ENCODE data around the gene SLC5A8. TPM values are rescaled to one million over a fixed set of nuclear protein-coding genes. Genes with fewer than 3 reads are reported as not detected.

SLC5A8 gene
- total and polyA plus RNA-seq, 2 of the 4 experiments (the other 2 are of a cell fraction): not detected

DNA sequence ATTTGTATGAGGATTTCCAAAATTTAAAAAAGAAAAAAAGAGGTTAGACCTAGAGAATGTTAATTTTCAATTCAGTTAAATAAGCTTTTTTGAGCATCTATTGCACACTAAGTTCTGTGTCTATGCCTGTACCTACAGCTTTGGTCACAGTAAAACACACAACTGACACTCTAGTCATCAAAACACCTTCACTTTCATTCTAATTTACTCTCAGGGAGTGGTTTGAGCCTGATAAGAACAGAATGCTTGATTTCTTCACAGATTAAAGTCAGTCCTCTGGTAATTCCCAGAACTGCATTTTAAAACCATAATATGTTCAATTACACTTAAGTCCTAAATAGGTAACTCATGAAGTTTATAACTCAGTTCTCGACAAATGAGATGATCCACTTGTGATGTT is 9.2 kb downstream of the SLC5A8 start:
- Histone ChIP-seq H2AFZ (replicated peaks; ENCODE audit: low read length, poor library complexity) (no peak overlapping the region), H2BK5ac (ENCODE audit: low read depth, low read length, poor library complexity, severe bottlenecking) (no peak overlapping the region), H2BK15ac (ENCODE audit: low read depth, low read length) (no peak overlapping the region), H3K27me3 (ENCODE audit: control insufficient read depth, insufficient read depth, low read length) (no peaks in the 10 kb centered on the region), H3K4me2 (ENCODE audit: low read depth, low read length) (no peak overlapping the region), H3K4ac (ENCODE audit: low read depth, low read length) (no peak overlapping the region), H2AK9ac (replicated peaks; ENCODE audit: low read depth, low read length, poor library complexity) (no peak overlapping the region), H3K9ac (ENCODE audit: low read depth, low read length) (no peak overlapping the region), H2AK5ac (ENCODE audit: low read depth, low read length) (no peak overlapping the region), H3K23ac (ENCODE audit: low read depth, low read length) (no peak overlapping the region), H4K91ac (ENCODE audit: insufficient read depth, low read depth, low read length) (no peak overlapping the region), H3K36me3 (ENCODE audit: control insufficient read depth, insufficient read depth, low read length) (no peaks in the 10 kb centered on the region), H3K79me1 (ENCODE audit: low read depth in 1 of 2, low read length in 2 of 2) (no peaks in the 10 kb centered on the region), H2BK20ac (ENCODE audit: low read depth, low read length) (no peak overlapping the region), H3K4me3 (ENCODE audit: insufficient read depth, low read depth, low read length) (no peak overlapping the region), H3K56ac (ENCODE audit: extremely low read depth, insufficient read depth, low read length) (no peak overlapping the region), H3K4me1 (ENCODE audit: control insufficient read depth, insufficient read depth, low read length) (no peaks in the 10 kb centered on the region), H3K9me1 (ENCODE audit: insufficient read depth, low read length) (no peaks in the 10 kb centered on the region), H3K27ac (ENCODE audit: insufficient read depth, low read length) (no peak overlapping the region), H3K14ac (replicated peaks; ENCODE audit: low read depth, low read length) (no peak overlapping the region), H3K18ac (ENCODE audit: low read depth, low read length) (no peak overlapping the region), H3K9me3 (ENCODE audit: control insufficient read depth, insufficient read depth, low read length) (no peaks in the 10 kb centered on the region), H4K20me1 (ENCODE audit: insufficient read depth, low read length) (no peaks in the 10 kb centered on the region), H4K8ac (ENCODE audit: low read depth in 2 of 2, low read length in 2 of 2) (no peak overlapping the region), H4K5ac (ENCODE audit: low read depth, low read length) (no peak overlapping the region), H2BK120ac (ENCODE audit: low read depth, low read length) (no peak overlapping the region)
- no peak for TF ChIP-seq POLR2A (IDR thresholded peaks at IDR 0.05; ENCODE audit: low read depth, low read length)
- TF ChIP-seq, protein P1, sequence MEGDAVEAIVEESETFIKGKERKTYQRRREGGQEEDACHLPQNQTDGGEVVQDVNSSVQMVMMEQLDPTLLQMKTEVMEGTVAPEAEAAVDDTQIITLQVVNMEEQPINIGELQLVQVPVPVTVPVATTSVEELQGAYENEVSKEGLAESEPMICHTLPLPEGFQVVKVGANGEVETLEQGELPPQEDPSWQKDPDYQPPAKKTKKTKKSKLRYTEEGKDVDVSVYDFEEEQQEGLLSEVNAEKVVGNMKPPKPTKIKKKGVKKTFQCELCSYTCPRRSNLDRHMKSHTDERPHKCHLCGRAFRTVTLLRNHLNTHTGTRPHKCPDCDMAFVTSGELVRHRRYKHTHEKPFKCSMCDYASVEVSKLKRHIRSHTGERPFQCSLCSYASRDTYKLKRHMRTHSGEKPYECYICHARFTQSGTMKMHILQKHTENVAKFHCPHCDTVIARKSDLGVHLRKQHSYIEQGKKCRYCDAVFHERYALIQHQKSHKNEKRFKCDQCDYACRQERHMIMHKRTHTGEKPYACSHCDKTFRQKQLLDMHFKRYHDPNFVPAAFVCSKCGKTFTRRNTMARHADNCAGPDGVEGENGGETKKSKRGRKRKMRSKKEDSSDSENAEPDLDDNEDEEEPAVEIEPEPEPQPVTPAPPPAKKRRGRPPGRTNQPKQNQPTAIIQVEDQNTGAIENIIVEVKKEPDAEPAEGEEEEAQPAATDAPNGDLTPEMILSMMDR (conservative IDR thresholded peaks at IDR 0.05; ENCODE audit: low read depth, low read length): no peak
- no peak for TF ChIP-seq NFE2L2 (IDR thresholded peaks at IDR 0.05; ENCODE audit: low read depth, low read length)
- TF ChIP-seq RFX5 (IDR thresholded peaks at IDR 0.05; ENCODE audit: low read depth, low read length): no peak
- dilution Hi-C loops (cut with HindIII; ENCODE audit: low sequenced_read_pairs, unreplicated experiment) (no loop called here), in situ Hi-C loops (cut with MboI; ENCODE audit: low sequenced_read_pairs) (no loop called here), intact Hi-C loops (cut with micrococcal nuclease) (no loop called here)
- ChIA-PET CTCF (no interaction called here), POLR2A (ENCODE audit: unreplicated experiment) (no interaction called here)
- no peak for ATAC-seq (ENCODE audit: low read depth)
- WGBS, 2 experiments (ENCODE audit: extremely low coverage in 2 of 2, insufficient read length in 1 of 2): no CpG with 5 or more reads among the region's 1 CpG
- no peak for DNase-seq
- BruUV-seq (replicated peaks): no TSS peak

Measured in IMR-90 (cell line).